Measurements from ENCODE around the gene STYXL1. TPM values are rescaled to one million over a fixed set of nuclear protein-coding genes. Genes with fewer than 3 reads are reported as not detected.

Gene STYXL1
- total RNA-seq, 1 donor from 2014 or later, result 35.3 TPM

- H3K4me1 Mint-ChIP-seq (ENCODE audit: low read depth), result peaks cover 18% of the 10 kb centered on the region
- intact Hi-C loops (cut with micrococcal nuclease), result loop anchor here (5.0 kb wide), 1 partner anchor 57 kb away; no protein-coding TSS in a partner anchor
- no peaks in the 10 kb centered on the region for H3K27me3 Mint-ChIP-seq (ENCODE audit: insufficient read depth)
- no peak overlapping the region for H3K27ac Mint-ChIP-seq
- H3K36me3 Mint-ChIP-seq (ENCODE audit: low read depth), result no peaks in the 10 kb centered on the region
- no peaks in the 10 kb centered on the region for H3K9me3 Mint-ChIP-seq
- no peak overlapping the region for H3K4me3 Mint-ChIP-seq
- no peak for DNase-seq (ENCODE audit: low spot score)
Measured at GRCh38 chr7:76074972-76075370, 27.2 kb upstream of the STYXL1 start.

- Mint-ChIP-seq H3K9me3 (no peaks in the 10 kb centered on the region), H3K27ac (no peak overlapping the region), H3K27me3 (ENCODE audit: insufficient read depth) (no peaks in the 10 kb centered on the region), H3K4me1 (ENCODE audit: low read depth) (peaks cover 16% of the 10 kb centered on the region), H3K36me3 (ENCODE audit: low read depth) (no peaks in the 10 kb centered on the region), H3K4me3 (no peak overlapping the region)
- no peak for DNase-seq (ENCODE audit: low spot score)
- intact Hi-C loops (cut with micrococcal nuclease), result no loop called here
Measured at GRCh38 chr7:76074306-76074971, 26.6 kb upstream of the STYXL1 start.

- H3K9me3 Mint-ChIP-seq, result no peaks in the 10 kb centered on the region
- intact Hi-C loops (cut with micrococcal nuclease), result no loop called here
- H3K27me3 Mint-ChIP-seq (ENCODE audit: insufficient read depth), result no peaks in the 10 kb centered on the region
- H3K36me3 Mint-ChIP-seq (ENCODE audit: low read depth), result no peaks in the 10 kb centered on the region
- peaks cover 16% of the 10 kb centered on the region for H3K4me1 Mint-ChIP-seq (ENCODE audit: low read depth)
- no peak overlapping the region for H3K4me3 Mint-ChIP-seq
- H3K27ac Mint-ChIP-seq, result no peak overlapping the region
- no peak for DNase-seq (ENCODE audit: low spot score)
Measured at GRCh38 chr7:76073335-76073990, 25.7 kb upstream of the STYXL1 start.

GRCh38 chr7:76072243-76073148, 24.7 kb upstream of the STYXL1 start:
- DNase-seq (ENCODE audit: low spot score), result no peak
- intact Hi-C loops (cut with micrococcal nuclease), result no loop called here
- H3K4me3 Mint-ChIP-seq, result no peak overlapping the region
- no peaks in the 10 kb centered on the region for H3K36me3 Mint-ChIP-seq (ENCODE audit: low read depth)
- H3K27ac Mint-ChIP-seq, result no peak overlapping the region
- H3K9me3 Mint-ChIP-seq, result no peaks in the 10 kb centered on the region
- H3K27me3 Mint-ChIP-seq (ENCODE audit: insufficient read depth), result no peaks in the 10 kb centered on the region
- H3K4me1 Mint-ChIP-seq (ENCODE audit: low read depth), result peaks cover 10% of the 10 kb centered on the region

GRCh38 chr7:76071316-76072242, 23.8 kb upstream of the STYXL1 start:
- H3K36me3 Mint-ChIP-seq (ENCODE audit: low read depth), result no peaks in the 10 kb centered on the region
- no peaks in the 10 kb centered on the region for H3K9me3 Mint-ChIP-seq
- no peak for DNase-seq (ENCODE audit: low spot score)
- no peak overlapping the region for H3K4me3 Mint-ChIP-seq
- intact Hi-C loops (cut with micrococcal nuclease), result no loop called here
- H3K4me1 Mint-ChIP-seq (ENCODE audit: low read depth), result peaks cover 5% of the 10 kb centered on the region
- no peaks in the 10 kb centered on the region for H3K27me3 Mint-ChIP-seq (ENCODE audit: insufficient read depth)
- no peak overlapping the region for H3K27ac Mint-ChIP-seq

GRCh38 chr7:76069238-76069638, 21.4 kb upstream of the STYXL1 start:
- no peak for DNase-seq (ENCODE audit: low spot score)
- H3K36me3 Mint-ChIP-seq (ENCODE audit: low read depth), result peaks cover 18% of the 10 kb centered on the region
- H3K4me1 Mint-ChIP-seq (ENCODE audit: low read depth), result no peaks in the 10 kb centered on the region
- intact Hi-C loops (cut with micrococcal nuclease), result no loop called here
- no peak overlapping the region for H3K27ac Mint-ChIP-seq
- no peaks in the 10 kb centered on the region for H3K27me3 Mint-ChIP-seq (ENCODE audit: insufficient read depth)
- no peaks in the 10 kb centered on the region for H3K9me3 Mint-ChIP-seq
- H3K4me3 Mint-ChIP-seq, result no peak overlapping the region

- no peak overlapping the region for H3K4me3 Mint-ChIP-seq
- H3K27me3 Mint-ChIP-seq (ENCODE audit: insufficient read depth), result no peaks in the 10 kb centered on the region
- H3K27ac Mint-ChIP-seq, result no peak overlapping the region
- intact Hi-C loops (cut with micrococcal nuclease), result no loop called here
- H3K4me1 Mint-ChIP-seq (ENCODE audit: low read depth), result no peaks in the 10 kb centered on the region
- peaks cover 35% of the 10 kb centered on the region for H3K36me3 Mint-ChIP-seq (ENCODE audit: low read depth)
- H3K9me3 Mint-ChIP-seq, result no peaks in the 10 kb centered on the region
- no peak for DNase-seq (ENCODE audit: low spot score)
Measured at GRCh38 chr7:76066716-76067503, 19.1 kb upstream of the STYXL1 start.

- Mint-ChIP-seq H3K36me3 (ENCODE audit: low read depth) (peaks cover 44% of the 10 kb centered on the region), H3K4me1 (ENCODE audit: low read depth) (no peaks in the 10 kb centered on the region), H3K4me3 (no peak overlapping the region), H3K9me3 (no peaks in the 10 kb centered on the region), H3K27ac (peak overlapping the region; percentile 13), H3K27me3 (ENCODE audit: insufficient read depth) (no peaks in the 10 kb centered on the region)
- intact Hi-C loops (cut with micrococcal nuclease), result no loop called here
- DNase-seq (ENCODE audit: low spot score), result no peak
Measured at GRCh38 chr7:76065016-76065612, 17.3 kb upstream of the STYXL1 start.

- H3K27ac Mint-ChIP-seq, result no peak overlapping the region
Measured at GRCh38 chr7:76064208-76064970, 16.6 kb upstream of the STYXL1 start.

GRCh38 chr7:76063525-76063924, 15.7 kb upstream of the STYXL1 start:
- no peak overlapping the region for H3K27ac Mint-ChIP-seq
- no peaks in the 10 kb centered on the region for H3K27me3 Mint-ChIP-seq (ENCODE audit: insufficient read depth)
- H3K9me3 Mint-ChIP-seq, result no peaks in the 10 kb centered on the region
- no peaks in the 10 kb centered on the region for H3K4me1 Mint-ChIP-seq (ENCODE audit: low read depth)
- DNase-seq (ENCODE audit: low spot score), result no peak
- peaks cover 49% of the 10 kb centered on the region for H3K36me3 Mint-ChIP-seq (ENCODE audit: low read depth)
- H3K4me3 Mint-ChIP-seq, result no peak overlapping the region
- intact Hi-C loops (cut with micrococcal nuclease), result no loop called here

More at GRCh38 chr7:76064208-76064970, 16.6 kb upstream of the STYXL1 start:
- no peaks in the 10 kb centered on the region for H3K27me3 Mint-ChIP-seq (ENCODE audit: insufficient read depth)
- no peak for DNase-seq (ENCODE audit: low spot score)
- H3K4me1 Mint-ChIP-seq (ENCODE audit: low read depth), result no peaks in the 10 kb centered on the region
- H3K36me3 Mint-ChIP-seq (ENCODE audit: low read depth), result peaks cover 48% of the 10 kb centered on the region
- H3K9me3 Mint-ChIP-seq, result no peaks in the 10 kb centered on the region
- intact Hi-C loops (cut with micrococcal nuclease), result no loop called here
- no peak overlapping the region for H3K4me3 Mint-ChIP-seq

GRCh38 chr7:76063114-76063513, 15.3 kb upstream of the STYXL1 start:
- Mint-ChIP-seq H3K27ac (no peak overlapping the region), H3K9me3 (no peaks in the 10 kb centered on the region), H3K27me3 (ENCODE audit: insufficient read depth) (no peaks in the 10 kb centered on the region), H3K36me3 (ENCODE audit: low read depth) (peaks cover 52% of the 10 kb centered on the region), H3K4me3 (no peak overlapping the region), H3K4me1 (ENCODE audit: low read depth) (no peaks in the 10 kb centered on the region)
- no peak for DNase-seq (ENCODE audit: low spot score)
- intact Hi-C loops (cut with micrococcal nuclease), result no loop called here
